ENCODE measurements around the gene CHCT1. TPM values are rescaled to one million over a fixed set of nuclear protein-coding genes. Genes with fewer than 3 reads are reported as not detected.

The CHCT1 gene
- total and polyA plus RNA-seq, 2 donors (not counting 3 experiments of a cell fraction or from before 2014, with no cell fraction given), result not detected

DNA sequence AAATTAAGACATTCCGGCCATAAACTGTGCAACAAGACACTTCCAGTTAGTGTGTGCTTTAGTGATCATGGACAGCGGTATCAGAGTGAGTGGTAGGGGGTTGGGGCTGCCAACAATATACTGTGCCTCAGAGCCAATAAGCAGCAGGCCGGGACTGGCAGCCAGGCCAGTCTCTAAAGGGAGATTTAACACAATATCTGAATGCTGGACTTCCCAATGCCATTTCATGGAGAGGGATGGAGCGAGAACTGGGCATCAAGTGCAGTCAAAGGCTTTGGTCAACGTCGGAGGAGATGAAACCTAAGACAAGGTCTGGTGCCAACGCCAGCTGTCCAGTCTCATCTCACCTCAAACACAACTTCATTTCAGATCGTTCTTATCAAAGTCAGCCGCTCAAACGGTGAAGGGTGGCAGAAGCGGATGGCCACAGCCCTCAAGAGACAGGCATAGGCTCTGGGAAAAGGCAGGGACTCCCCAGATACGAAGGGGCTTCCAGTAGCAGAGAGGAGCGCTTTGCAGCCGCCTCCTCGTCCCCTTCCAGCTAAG is 31.3 kb upstream of the CHCT1 start:
- BruUV-seq (replicated peaks), result no TSS peak
- peak overlapping the region; percentile 90 for H3K9ac ChIP-seq (replicated peaks; ENCODE audit: extremely low read depth, insufficient read depth, low read length)
- peak overlapping the region; percentile 59 to 93 (median 88) for H3K4me3 ChIP-seq (replicated peaks in 1 of 3; ENCODE audit: insufficient read depth in 1 of 3, low read depth in 1 of 3, low read length in 3 of 3)
- H2AFZ ChIP-seq (ENCODE audit: low read depth, low read length), result peak overlapping the region; percentile 77
- FAIRE-seq (peak; percentile 82), DNase-seq (ENCODE audit: low read depth, low spot score) (peak; percentile 81)
- TF ChIP-seq POLR2AphosphoS5 (IDR thresholded peaks at IDR 0.05; ENCODE audit: insufficient read depth, low read depth, low read length) (peak; percentile 13), POLR2A (IDR thresholded peaks at IDR 0.05; ENCODE audit: low read depth, low read length) (peak; percentile 35)
- TF ChIP-seq, protein P1, sequence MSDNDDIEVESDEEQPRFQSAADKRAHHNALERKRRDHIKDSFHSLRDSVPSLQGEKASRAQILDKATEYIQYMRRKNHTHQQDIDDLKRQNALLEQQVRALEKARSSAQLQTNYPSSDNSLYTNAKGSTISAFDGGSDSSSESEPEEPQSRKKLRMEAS (IDR thresholded peaks at IDR 0.05; ENCODE audit: insufficient read depth, insufficient read length), result no peak
- no peaks in the 10 kb centered on the region for H3K27me3 ChIP-seq (ENCODE audit: control insufficient read depth in 2 of 2, insufficient read depth in 2 of 2, low read length in 2 of 2)
- peaks cover 57% of the 10 kb centered on the region for H3K79me2 ChIP-seq (ENCODE audit: control insufficient read depth, insufficient read depth, low read length)
- H3K9me3 ChIP-seq (replicated peaks; ENCODE audit: control insufficient read depth, insufficient read depth, low read length), result no peaks in the 10 kb centered on the region
- peaks cover 9% of the 10 kb centered on the region for H4K20me1 ChIP-seq (replicated peaks; ENCODE audit: control insufficient read depth, extremely low read depth, insufficient read depth, low read length)
- peak overlapping the region; percentile 98 for H3K4me2 ChIP-seq (ENCODE audit: insufficient read depth, low read length)
- H3K9me1 ChIP-seq (replicated peaks; ENCODE audit: control insufficient read depth, extremely low read depth, insufficient read depth, low read length), result no peaks in the 10 kb centered on the region
- H3K36me3 ChIP-seq (ENCODE audit: control insufficient read depth in 2 of 2, extremely low read depth in 1 of 2, insufficient read depth in 2 of 2, low read length in 2 of 2), result no peaks in the 10 kb centered on the region
- intact Hi-C loops (cut with micrococcal nuclease) (loop anchor here (5.0 to 10.0 kb wide), 4 partner anchors 144 to 246 kb away; partner anchors contain the start of gene CA4), dilution Hi-C loops (cut with MboI; ENCODE audit: extremely low pct_ligation_motif_present, low sequenced_read_pairs) (no loop called here)
- peaks cover 22% of the 10 kb centered on the region for H3K4me1 ChIP-seq (ENCODE audit: control insufficient read depth, extremely low read depth, insufficient read depth, low read length)
- CTCF ChIA-PET, result interaction anchor here (1.7 to 3.2 kb wide), 2 partner anchors 30 to 160 kb away, joined by 4 to 17 read pairs (median 7); no protein-coding TSS in a partner anchor
- POLR2A ChIA-PET, result interaction anchor here (1.0 kb wide), 1 partner anchor 41 kb away, joined by 4 read pairs; no protein-coding TSS in a partner anchor
- H3K27ac ChIP-seq (ENCODE audit: insufficient read depth, low read depth, low read length), result peak overlapping the region; percentile 82

DNA sequence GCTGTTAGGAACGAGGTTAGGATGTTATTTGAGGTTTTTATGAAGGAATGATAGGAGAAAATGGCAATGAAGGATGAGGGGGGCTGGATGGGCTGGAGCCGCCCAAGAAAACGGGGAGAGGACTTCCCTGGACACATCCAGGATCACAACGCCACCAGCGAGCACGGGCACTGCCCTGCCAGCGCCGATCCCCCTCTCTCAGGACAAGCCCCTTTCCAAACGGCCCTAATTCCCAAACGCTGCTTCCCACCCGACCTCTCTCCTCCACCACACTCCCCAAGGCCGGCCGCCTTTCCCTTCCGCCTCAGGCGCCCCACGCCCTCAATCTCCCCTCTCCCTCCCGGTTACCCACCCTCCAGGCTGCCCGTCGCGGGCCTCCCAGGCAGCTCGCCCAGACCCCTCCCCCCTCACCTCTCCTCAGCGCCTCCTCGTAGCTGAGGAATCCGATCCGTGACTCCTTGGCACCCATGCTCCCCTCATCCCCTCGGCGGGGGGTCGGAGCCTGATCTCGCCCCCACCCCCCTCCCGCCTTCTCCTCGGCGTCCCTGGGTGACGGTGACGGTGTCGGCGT is 30.7 kb upstream of the CHCT1 start:
- Histone ChIP-seq H4K20me1 (replicated peaks; ENCODE audit: control insufficient read depth, extremely low read depth, insufficient read depth, low read length) (peaks cover 9% of the 10 kb centered on the region), H3K9ac (replicated peaks; ENCODE audit: extremely low read depth, insufficient read depth, low read length) (peak overlapping the region; percentile 90), H3K4me3 (replicated peaks in 1 of 3; ENCODE audit: insufficient read depth in 1 of 3, low read depth in 1 of 3, low read length in 3 of 3) (peak overlapping the region; percentile 59 to 93 (median 88)), H3K9me3 (replicated peaks; ENCODE audit: control insufficient read depth, insufficient read depth, low read length) (no peaks in the 10 kb centered on the region), H3K27ac (ENCODE audit: insufficient read depth, low read depth, low read length) (peak overlapping the region; percentile 82), H3K4me1 (ENCODE audit: control insufficient read depth, extremely low read depth, insufficient read depth, low read length) (peaks cover 22% of the 10 kb centered on the region), H3K36me3 (ENCODE audit: control insufficient read depth in 2 of 2, extremely low read depth in 1 of 2, insufficient read depth in 2 of 2, low read length in 2 of 2) (no peaks in the 10 kb centered on the region), H3K9me1 (replicated peaks; ENCODE audit: control insufficient read depth, extremely low read depth, insufficient read depth, low read length) (no peaks in the 10 kb centered on the region), H2AFZ (ENCODE audit: low read depth, low read length) (peak overlapping the region; percentile 77), H3K4me2 (ENCODE audit: insufficient read depth, low read length) (peak overlapping the region; percentile 98), H3K79me2 (ENCODE audit: control insufficient read depth, insufficient read depth, low read length) (peaks cover 52% of the 10 kb centered on the region), H3K27me3 (ENCODE audit: control insufficient read depth in 2 of 2, insufficient read depth in 2 of 2, low read length in 2 of 2) (no peaks in the 10 kb centered on the region)
- DNase-seq (ENCODE audit: low read depth, low spot score), result no peak
- ChIA-PET CTCF (interaction anchor here (0.6 to 3.2 kb wide), 5 partner anchors 24 to 161 kb away, joined by 3 to 17 read pairs (median 4); no protein-coding TSS in a partner anchor), POLR2A (interaction anchor here (0.5 to 1.3 kb wide), 5 partner anchors 17 to 216 kb away, joined by 3 to 10 read pairs (median 4); no protein-coding TSS in a partner anchor)
- BruUV-seq (replicated peaks), result no TSS peak
- dilution Hi-C loops (cut with MboI; ENCODE audit: extremely low pct_ligation_motif_present, low sequenced_read_pairs), result no loop called here
- intact Hi-C loops (cut with micrococcal nuclease), result loop anchor here (1.0 to 10.0 kb wide), 6 partner anchors 29 to 247 kb away; partner anchors contain the start of gene CA4
- no peak for FAIRE-seq
- TF ChIP-seq MYC (IDR thresholded peaks at IDR 0.05; ENCODE audit: low read depth, low read length) (no peak), FOS (IDR thresholded peaks at IDR 0.05; ENCODE audit: borderline replicate concordance, insufficient read depth, low read length) (no peak), POLR2AphosphoS5 (IDR thresholded peaks at IDR 0.05; ENCODE audit: insufficient read depth, low read depth, low read length) (peak; percentile 1), JUN (IDR thresholded peaks at IDR 0.05; ENCODE audit: borderline replicate concordance, insufficient read depth, insufficient read length, low read depth) (no peak), GATA2 (IDR thresholded peaks at IDR 0.05; ENCODE audit: insufficient read depth, insufficient read length, low read depth, low read length) (no peak)
- TF ChIP-seq, protein P1 (IDR thresholded peaks at IDR 0.05; ENCODE audit: insufficient read depth, insufficient read length), result no peak
- TF ChIP-seq, protein P2, sequence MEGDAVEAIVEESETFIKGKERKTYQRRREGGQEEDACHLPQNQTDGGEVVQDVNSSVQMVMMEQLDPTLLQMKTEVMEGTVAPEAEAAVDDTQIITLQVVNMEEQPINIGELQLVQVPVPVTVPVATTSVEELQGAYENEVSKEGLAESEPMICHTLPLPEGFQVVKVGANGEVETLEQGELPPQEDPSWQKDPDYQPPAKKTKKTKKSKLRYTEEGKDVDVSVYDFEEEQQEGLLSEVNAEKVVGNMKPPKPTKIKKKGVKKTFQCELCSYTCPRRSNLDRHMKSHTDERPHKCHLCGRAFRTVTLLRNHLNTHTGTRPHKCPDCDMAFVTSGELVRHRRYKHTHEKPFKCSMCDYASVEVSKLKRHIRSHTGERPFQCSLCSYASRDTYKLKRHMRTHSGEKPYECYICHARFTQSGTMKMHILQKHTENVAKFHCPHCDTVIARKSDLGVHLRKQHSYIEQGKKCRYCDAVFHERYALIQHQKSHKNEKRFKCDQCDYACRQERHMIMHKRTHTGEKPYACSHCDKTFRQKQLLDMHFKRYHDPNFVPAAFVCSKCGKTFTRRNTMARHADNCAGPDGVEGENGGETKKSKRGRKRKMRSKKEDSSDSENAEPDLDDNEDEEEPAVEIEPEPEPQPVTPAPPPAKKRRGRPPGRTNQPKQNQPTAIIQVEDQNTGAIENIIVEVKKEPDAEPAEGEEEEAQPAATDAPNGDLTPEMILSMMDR (IDR thresholded peaks at IDR 0.05; ENCODE audit: extremely low read depth in 1 of 2, insufficient read depth in 1 of 2, low read depth in 1 of 2, low read length in 2 of 2), result no peak
